Upper lobe of left lung (tissue), 4 donors: ENCODE measurements around the gene RHBDF2.

Experiments used
- CTCF ChIP-seq, 6 experiments: fragments of 450-650 bp in 4 of 6; fragments of 200-600 bp in 2 of 6; sonication (generic) in 2 of 6; IDR thresholded peaks; one replicate each; pipeline ENCODE4 v1.5.1; 2016 to 2019; ENCODE audit warnings: antibody characterized with exemption in 6 of 6
- POLR2AphosphoS5 ChIP-seq, 2 donors: sonication (generic); formaldehyde crosslinking; IDR thresholded peaks; one replicate each; pipeline ENCODE4 v1.5.1; 2017; ENCODE audit warnings: antibody characterized with exemption in 2 of 2

DNA sequence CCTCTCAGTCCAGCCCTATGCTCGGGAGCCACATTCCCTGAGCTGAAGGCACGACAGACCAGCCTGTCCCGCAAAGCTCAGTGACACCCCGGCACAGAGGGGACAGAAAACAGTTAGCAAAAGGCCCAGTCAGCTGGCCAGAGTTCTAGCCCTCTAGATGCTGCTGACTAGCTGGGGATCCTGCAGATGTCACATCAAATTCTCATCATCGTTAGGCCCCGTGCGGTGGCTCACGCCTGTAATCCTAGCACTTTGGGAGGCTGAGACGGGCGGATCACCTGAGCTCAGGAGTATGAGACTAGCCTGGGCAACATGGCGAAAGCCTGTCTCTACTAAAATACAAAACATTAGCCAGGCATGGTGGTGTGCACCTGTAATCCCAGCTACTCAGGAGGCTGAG, 65.5 kb downstream of the RHBDF2 start:
- TF ChIP-seq CTCF (IDR thresholded peaks at IDR 0.05) = no peak
- TF ChIP-seq POLR2AphosphoS5 (IDR thresholded peaks at IDR 0.05) = no peak
